ENCODE results near the gene PPP1R15A.
"Not testable (repeated sequence)": the region's sequence is repeated elsewhere in the genome, so short reads cannot be mapped to it uniquely, and the experiment has no call there.

PPP1R15A gene

DNA sequence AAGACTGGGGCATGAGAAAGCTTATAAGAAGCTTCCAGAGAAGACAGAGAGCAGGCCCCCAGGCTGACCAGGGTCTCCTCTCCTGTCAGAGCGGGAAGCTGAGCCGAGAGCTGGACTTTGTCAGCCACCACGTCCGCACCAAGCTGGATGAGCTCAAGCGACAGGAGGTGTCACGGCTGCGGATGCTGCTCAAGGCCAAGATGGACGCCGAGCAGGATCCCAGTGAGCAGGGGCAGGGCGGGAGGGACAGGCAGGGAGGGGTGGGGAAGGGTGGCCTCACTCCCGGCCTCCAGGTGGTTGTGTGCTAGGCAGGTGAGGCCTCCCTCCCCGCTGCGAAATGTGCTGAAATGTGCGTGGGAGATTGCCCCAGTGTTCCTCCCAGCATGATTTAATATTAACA is 33.4 kb downstream of the PPP1R15A start:
- H3K27ac ChIP-seq (replicated peaks), result no peak overlapping the region
- no peaks in the 10 kb centered on the region for H3K27me3 ChIP-seq (ENCODE audit: insufficient read depth, poor library complexity, severe bottlenecking)
- TF ChIP-seq SPI1 (IDR thresholded peaks at IDR 0.05; ENCODE audit: borderline replicate concordance, low read depth), result no peak
- no peak overlapping the region for H3K4me3 ChIP-seq (replicated peaks; ENCODE audit: insufficient read depth, low read length)
- no peak for DNase-seq (ENCODE audit: low read depth in 1 of 2, low spot score in 1 of 2)

- Histone ChIP-seq H3K4me3 (replicated peaks; ENCODE audit: insufficient read depth, low read length) (no peak overlapping the region), H3K27ac (replicated peaks) (no peak overlapping the region), H3K27me3 (ENCODE audit: insufficient read depth, poor library complexity, severe bottlenecking) (no peaks in the 10 kb centered on the region)
- no peak for DNase-seq (ENCODE audit: low read depth in 1 of 2, low spot score in 1 of 2)
- TF ChIP-seq, protein P1, sequence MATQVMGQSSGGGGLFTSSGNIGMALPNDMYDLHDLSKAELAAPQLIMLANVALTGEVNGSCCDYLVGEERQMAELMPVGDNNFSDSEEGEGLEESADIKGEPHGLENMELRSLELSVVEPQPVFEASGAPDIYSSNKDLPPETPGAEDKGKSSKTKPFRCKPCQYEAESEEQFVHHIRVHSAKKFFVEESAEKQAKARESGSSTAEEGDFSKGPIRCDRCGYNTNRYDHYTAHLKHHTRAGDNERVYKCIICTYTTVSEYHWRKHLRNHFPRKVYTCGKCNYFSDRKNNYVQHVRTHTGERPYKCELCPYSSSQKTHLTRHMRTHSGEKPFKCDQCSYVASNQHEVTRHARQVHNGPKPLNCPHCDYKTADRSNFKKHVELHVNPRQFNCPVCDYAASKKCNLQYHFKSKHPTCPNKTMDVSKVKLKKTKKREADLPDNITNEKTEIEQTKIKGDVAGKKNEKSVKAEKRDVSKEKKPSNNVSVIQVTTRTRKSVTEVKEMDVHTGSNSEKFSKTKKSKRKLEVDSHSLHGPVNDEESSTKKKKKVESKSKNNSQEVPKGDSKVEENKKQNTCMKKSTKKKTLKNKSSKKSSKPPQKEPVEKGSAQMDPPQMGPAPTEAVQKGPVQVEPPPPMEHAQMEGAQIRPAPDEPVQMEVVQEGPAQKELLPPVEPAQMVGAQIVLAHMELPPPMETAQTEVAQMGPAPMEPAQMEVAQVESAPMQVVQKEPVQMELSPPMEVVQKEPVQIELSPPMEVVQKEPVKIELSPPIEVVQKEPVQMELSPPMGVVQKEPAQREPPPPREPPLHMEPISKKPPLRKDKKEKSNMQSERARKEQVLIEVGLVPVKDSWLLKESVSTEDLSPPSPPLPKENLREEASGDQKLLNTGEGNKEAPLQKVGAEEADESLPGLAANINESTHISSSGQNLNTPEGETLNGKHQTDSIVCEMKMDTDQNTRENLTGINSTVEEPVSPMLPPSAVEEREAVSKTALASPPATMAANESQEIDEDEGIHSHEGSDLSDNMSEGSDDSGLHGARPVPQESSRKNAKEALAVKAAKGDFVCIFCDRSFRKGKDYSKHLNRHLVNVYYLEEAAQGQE (IDR thresholded peaks at IDR 0.05; ENCODE audit: insufficient replicate concordance, low read depth), result no peak
- TF ChIP-seq SPI1 (IDR thresholded peaks at IDR 0.05; ENCODE audit: borderline replicate concordance, low read depth), result no peak
- no peak for TF ChIP-seq POLR2AphosphoS5 (IDR thresholded peaks at IDR 0.05; ENCODE audit: low read depth)
- TF ChIP-seq GABPA (IDR thresholded peaks at IDR 0.05; ENCODE audit: low read depth), result no peak
- no peak for TF ChIP-seq CTCF (IDR thresholded peaks at IDR 0.05; ENCODE audit: insufficient read depth, low read length)
Observed at GRCh38 chr19:48906324-48906723, 34.1 kb downstream of the PPP1R15A start.

GRCh38 chr19:48907671-48908070 is 35.5 kb downstream of the PPP1R15A start:
- DNase-seq (ENCODE audit: low read depth in 1 of 2, low spot score in 1 of 2), result no peak
- no peaks in the 10 kb centered on the region for H3K27me3 ChIP-seq (ENCODE audit: insufficient read depth, poor library complexity, severe bottlenecking)
- no peak overlapping the region for H3K27ac ChIP-seq (replicated peaks)
- no peak overlapping the region for H3K4me3 ChIP-seq (replicated peaks; ENCODE audit: insufficient read depth, low read length)
- TF ChIP-seq, protein P1 (IDR thresholded peaks at IDR 0.05; ENCODE audit: insufficient replicate concordance, low read depth), result no peak
- no peak for TF ChIP-seq SPI1 (IDR thresholded peaks at IDR 0.05; ENCODE audit: borderline replicate concordance, low read depth)
- TF ChIP-seq GABPA (IDR thresholded peaks at IDR 0.05; ENCODE audit: low read depth), result no peak
- TF ChIP-seq POLR2AphosphoS5 (IDR thresholded peaks at IDR 0.05; ENCODE audit: low read depth), result no peak
- no peak for TF ChIP-seq CTCF (IDR thresholded peaks at IDR 0.05; ENCODE audit: insufficient read depth, low read length)

DNA sequence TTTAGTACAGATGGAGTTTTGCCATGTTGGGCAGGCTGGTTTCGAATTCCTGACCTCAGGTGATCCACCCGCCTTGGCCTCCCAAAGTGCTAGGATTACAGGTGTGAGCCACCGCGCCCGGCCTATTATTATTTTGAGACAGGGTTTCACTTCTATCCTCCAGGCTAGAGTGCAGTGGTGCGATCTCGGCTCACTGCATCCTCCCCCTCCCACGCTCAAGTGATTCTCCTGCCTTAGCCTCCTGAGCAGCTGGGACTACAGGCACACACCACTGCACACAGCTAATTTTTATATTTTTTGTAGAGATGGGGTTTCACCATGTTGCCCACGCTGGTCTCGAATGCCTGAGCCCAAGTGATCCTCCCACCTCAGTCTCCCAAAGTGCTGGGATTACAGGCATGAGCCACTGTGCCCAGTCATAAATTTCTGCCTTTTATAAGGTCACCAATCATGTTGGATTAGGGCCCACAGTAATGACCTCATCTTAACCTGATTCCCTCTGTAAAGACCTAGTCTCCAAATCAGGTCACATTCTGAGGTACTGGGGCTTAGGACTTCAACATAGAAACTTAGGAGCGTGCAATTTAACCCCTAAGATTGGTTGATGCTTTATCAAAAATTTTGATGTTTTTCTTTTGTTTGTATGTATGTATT is 37.3 kb downstream of the PPP1R15A start:
- H3K4me3 ChIP-seq (replicated peaks; ENCODE audit: insufficient read depth, low read length); H3K27ac ChIP-seq (replicated peaks); H3K27me3 ChIP-seq (ENCODE audit: insufficient read depth, poor library complexity, severe bottlenecking); DNase-seq (ENCODE audit: low read depth in 1 of 2, low spot score in 1 of 2): not testable (repeated sequence)

- TF ChIP-seq GABPA (IDR thresholded peaks at IDR 0.05; ENCODE audit: low read depth) (no peak), POLR2AphosphoS5 (IDR thresholded peaks at IDR 0.05; ENCODE audit: low read depth) (no peak), SPI1 (IDR thresholded peaks at IDR 0.05; ENCODE audit: borderline replicate concordance, low read depth) (no peak), CTCF (IDR thresholded peaks at IDR 0.05; ENCODE audit: insufficient read depth, low read length) (no peak)
- TF ChIP-seq, protein P1 (IDR thresholded peaks at IDR 0.05; ENCODE audit: insufficient replicate concordance, low read depth), result no peak
- no peaks in the 10 kb centered on the region for H3K27me3 ChIP-seq (ENCODE audit: insufficient read depth, poor library complexity, severe bottlenecking)
Observed at GRCh38 chr19:48910803-48911202, 38.6 kb downstream of the PPP1R15A start.

More at GRCh38 chr19:48910803-48911202, 38.6 kb downstream of the PPP1R15A start:
- DNase-seq (ENCODE audit: low read depth in 1 of 2, low spot score in 1 of 2), result no peak
- no peak overlapping the region for H3K27ac ChIP-seq (replicated peaks)
- H3K4me3 ChIP-seq (replicated peaks; ENCODE audit: insufficient read depth, low read length), result no peak overlapping the region
